GM12874 (cell line): Measurements from ENCODE around the gene RAD54L.

Experiments
- CTCF ChIP-seq: IDR thresholded peaks from 2 replicates; pipeline ENCODE4 v1.5.1; 2011; ENCODE audit warnings: low read depth, mild to moderate bottlenecking, control low read depth, low read length, moderate library complexity; ENCODE audit not compliant: insufficient read depth

RAD54L gene

GRCh38 chr1:46206399-46206798 is 41.2 kb upstream of the RAD54L start:
- no peak for TF ChIP-seq CTCF

- no peak for TF ChIP-seq CTCF
These were observed 37.0 kb upstream of the RAD54L start for GRCh38 chr1:46210561-46210960.

GRCh38 chr1:46211051-46211450 is 36.5 kb upstream of the RAD54L start:
- TF ChIP-seq CTCF: no peak

GRCh38 chr1:46215504-46215903 is 32.1 kb upstream of the RAD54L start:
- TF ChIP-seq CTCF: no peak

GRCh38 chr1:46218443-46218842 is 29.1 kb upstream of the RAD54L start:
- no peak for TF ChIP-seq CTCF

- no peak for TF ChIP-seq CTCF
These were observed 27.7 kb upstream of the RAD54L start for GRCh38 chr1:46219551-46220520.

GRCh38 chr1:46220808-46221207 is 26.8 kb upstream of the RAD54L start:
- no peak for TF ChIP-seq CTCF
